HG03175 (cell line): Measurements from ENCODE around the gene ANAPC2.

Source experiments
- ATAC-seq: cut with Tn5 transposase; IDR thresholded peaks from one replicate; pipeline ENCODE4 v1.9.1; 2021; ENCODE audit warnings: mild to moderate bottlenecking, moderate library complexity; ENCODE audit not compliant: unreplicated experiment

ANAPC2 gene

GRCh38 chr9:137193771-137194170 is 5.4 kb upstream of the ANAPC2 start:
- ATAC-seq = no peak

GRCh38 chr9:137192859-137193258 is 4.5 kb upstream of the ANAPC2 start:
- no peak for ATAC-seq

DNA sequence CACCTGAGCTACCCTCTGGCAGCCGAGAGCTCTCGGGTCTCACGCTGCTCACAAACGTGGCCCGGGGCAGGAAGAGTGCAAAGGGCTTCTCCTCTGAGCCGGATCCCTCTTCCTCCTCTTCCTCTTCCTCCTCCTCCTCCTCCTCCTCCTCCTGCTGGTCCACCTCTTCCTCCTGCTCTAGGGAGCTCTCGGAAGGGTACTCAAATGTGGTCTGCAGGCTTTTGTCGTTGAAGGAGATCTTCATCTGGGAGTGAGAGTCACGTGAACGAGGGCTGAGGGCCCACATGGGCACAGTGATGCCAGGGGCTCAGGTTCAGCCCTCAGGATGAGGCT is 4.1 kb upstream of the ANAPC2 start:
- no peak for ATAC-seq

GRCh38 chr9:137191691-137192447 is 3.5 kb upstream of the ANAPC2 start:
- ATAC-seq = no peak

DNA sequence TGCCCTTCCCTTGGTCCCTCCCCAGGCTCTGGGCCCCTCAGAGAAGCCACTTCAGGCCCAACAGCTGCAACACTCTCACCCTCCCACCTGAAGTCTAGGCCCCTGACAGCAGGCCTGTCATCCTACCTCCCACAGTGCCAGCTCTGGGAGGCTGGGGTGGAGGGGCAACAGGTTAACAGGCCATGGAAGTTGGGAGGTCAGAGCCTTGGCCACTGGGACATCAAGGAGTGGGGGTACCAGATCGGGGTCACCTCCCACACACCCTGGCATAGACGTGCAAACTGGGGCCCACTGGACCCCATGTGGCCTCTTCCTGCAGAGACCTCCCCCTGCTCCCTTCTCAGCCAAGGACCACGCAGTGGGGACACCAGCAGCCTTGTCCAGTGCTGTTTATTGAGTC is 2.9 kb upstream of the ANAPC2 start:
- no peak for ATAC-seq

DNA sequence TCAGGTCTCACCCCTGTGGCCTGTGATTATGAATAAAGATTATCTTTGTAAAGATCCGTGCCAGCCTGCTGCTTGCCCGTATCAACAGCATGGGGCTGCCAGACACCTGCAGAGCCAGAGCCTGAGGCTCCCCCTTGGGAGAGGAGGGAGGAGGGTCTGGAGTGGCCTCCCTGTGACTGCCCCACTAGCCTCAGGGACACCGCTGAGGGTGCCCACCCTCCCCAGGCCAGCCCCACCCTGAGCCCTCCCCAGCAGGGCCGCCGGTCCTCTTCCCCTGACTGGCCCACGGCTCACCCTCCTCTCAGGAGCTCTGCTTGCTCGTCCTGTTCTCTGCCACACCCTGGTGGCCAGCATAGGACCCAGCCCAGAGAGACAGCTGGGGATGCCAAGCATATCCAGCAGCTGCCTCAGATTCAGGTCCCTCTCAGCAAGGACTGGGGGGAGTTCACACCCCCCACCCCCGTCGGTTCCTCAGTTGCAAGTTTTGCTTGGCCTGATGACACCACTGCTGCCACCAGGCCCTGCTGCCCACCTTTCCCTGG is 2.0 kb upstream of the ANAPC2 start:
- ATAC-seq = no peak

- no peak for ATAC-seq
Measured at GRCh38 chr9:137189297-137190295, 1.2 kb upstream of the ANAPC2 start.

DNA sequence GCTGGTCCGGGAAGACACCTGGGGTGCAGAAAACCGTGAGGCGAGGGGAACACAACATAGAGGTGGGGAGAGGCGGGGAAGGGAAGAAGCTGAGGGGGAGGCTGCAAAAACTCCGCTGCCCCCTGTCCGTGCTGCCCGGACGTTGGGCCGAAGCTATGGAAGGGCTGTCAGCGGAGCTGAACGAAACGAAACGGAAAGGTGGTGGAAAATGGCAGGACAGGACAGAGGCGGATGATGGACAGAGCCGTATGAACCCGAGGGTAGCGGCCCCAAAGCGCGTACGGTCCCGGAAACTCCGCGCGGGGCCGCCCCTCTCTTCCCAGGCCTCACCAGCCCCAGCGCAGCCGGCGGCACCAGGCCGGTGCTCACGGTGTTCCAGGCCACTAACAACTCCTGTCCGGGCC is 272 bp downstream of the ANAPC2 start:
- ATAC-seq = no peak

- ATAC-seq = no peak
Measured at GRCh38 chr9:137187386-137187785, 974 bp downstream of the ANAPC2 start.

DNA sequence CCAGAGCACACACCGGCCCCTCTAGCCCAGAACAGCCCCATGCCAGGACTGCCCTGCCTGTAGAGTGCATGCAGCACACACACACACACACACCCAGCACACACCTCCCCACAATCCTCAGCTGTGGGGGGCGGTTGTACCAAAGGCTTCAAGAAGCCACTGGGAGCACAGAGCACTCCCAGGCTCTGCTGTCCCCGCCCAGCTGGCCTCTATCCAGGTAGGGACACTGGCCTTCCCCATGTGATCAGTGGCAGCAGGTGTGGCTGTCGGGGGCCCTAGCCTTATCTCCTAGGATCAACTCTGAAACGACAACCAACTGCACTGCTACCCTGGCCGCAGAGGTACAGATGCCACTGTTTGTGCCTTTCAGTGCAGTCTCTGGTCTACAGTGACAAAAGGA is 2.0 kb downstream of the ANAPC2 start:
- no peak for ATAC-seq

- no peak for ATAC-seq
Measured at GRCh38 chr9:137185921-137186320, 2.4 kb downstream of the ANAPC2 start.

- ATAC-seq = no peak
Measured at GRCh38 chr9:137184881-137185660, 3.3 kb downstream of the ANAPC2 start.

- ATAC-seq = no peak
Measured at GRCh38 chr9:137183980-137184595, 4.3 kb downstream of the ANAPC2 start.

DNA sequence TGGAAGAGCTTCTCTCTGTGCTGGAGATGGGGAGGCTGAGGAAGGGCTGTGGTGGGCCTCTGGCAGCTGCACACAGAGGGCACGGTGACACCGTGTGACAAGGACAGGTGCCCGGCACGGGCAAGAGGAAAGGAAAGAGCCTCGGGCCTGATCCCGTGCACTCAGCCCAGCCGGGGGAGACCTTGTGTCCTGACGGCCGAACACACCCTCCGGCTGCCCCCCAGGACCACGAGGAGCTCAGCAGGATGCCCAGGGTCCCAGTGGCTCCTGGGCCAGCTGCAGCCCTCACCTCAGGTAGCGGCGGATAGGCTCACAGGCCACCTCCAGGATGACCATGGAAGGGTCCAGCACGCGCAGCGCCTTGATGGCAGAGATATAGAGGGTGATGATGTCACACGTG is 5.5 kb downstream of the ANAPC2 start:
- no peak for ATAC-seq

- no peak for ATAC-seq
Measured at GRCh38 chr9:137181680-137182079, 6.7 kb downstream of the ANAPC2 start.

GRCh38 chr9:137180491-137180890 is 7.9 kb downstream of the ANAPC2 start:
- no peak for ATAC-seq

GRCh38 chr9:137179761-137180160 is 8.6 kb downstream of the ANAPC2 start:
- no peak for ATAC-seq

- ATAC-seq = no peak
Measured at GRCh38 chr9:137178939-137179630, 9.3 kb downstream of the ANAPC2 start.

GRCh38 chr9:137178201-137178938 is 10.0 kb downstream of the ANAPC2 start:
- no peak for ATAC-seq
